NCI-H345 treated with DMSO at 0.1 percent for 48 hours (cell line): ENCODE data around the gene EMD.

ENCODE experiments used
- DNase-seq: peaks from one replicate; lab custom pipeline; 2025; ENCODE audit not compliant: unreplicated experiment; lab: John Stamatoyannopoulos, UW

The EMD gene

DNA sequence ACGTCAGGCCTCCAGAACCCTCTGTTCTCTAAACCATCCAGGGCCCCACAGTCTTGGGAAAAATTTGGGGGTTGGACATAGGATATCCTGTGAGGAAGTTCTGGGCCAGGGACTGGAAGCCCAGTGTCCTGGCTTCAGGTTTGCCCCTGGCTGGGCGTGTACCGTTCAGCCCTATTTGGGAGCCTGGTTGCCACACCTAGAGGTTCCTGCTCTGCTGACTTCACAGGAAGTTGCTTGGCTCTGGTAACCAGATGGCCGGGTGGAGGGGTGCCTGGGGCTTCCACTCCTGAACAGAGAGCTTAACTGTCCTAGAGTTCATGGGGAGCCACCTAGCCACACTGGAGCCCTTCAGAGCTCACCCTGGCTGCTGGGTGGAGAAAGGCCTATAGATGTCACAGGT, 33.4 kb downstream of the EMD start:
- DNase-seq, result no peak

DNA sequence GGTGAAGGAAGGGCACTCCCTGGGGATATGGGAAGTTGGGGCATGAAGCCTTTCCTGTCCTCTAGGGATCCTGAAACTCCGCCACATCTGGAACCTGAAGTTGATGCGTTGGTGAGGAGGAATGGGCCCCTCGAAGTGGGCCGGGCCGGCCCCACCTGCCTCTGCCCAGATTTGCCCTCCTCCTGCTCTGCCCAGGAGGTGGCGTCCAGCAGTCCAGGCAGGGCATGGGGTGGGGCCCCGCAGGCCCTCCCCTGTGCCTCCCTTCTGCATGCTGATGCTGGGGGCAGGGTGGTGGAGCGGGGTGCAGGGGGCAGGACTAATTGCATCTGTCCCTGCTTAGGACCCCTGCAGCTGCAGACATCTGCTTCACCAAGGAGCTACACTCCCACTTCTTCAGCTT, 34.0 kb downstream of the EMD start:
- no peak for DNase-seq

DNA sequence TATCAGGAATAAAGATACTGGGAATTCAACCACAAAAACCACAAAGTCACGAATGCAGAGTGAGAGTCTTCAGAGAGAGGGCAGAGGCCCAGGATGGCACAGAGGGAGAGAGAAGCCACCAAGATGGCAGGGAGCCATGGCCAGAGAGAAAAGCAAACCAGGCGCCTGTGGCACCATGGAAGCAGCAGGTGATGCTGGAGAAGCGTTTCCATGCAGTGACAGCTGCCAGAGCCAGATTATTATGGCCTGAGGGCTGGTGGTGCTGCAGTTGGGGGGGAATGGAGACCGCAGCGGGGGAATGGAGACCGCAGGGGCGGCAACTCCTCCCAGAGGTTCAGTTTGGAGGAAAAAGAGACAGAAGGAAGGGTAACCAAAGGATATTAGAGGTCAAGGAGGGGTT, 38.1 kb downstream of the EMD start:
- no peak for DNase-seq

DNA sequence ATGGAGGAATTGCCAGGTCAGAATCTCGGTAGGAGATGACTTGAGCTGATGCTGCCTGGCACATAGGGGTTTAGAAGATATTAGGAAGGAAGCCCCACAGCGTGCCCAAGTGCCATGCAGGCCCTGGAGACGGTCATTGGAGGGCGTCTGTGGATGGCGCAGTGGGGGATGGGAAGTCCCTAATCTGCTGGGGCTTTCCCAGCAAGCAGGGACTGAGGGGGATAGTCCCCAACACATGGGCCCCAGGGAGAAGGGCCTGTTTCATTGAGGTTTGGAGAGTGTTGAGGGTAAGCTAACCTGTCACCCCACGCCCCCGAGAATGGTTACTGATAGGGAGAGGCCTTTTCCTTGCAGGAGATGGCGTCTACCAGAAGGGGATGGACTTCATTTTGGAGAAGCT, 40.1 kb downstream of the EMD start:
- no peak for DNase-seq

DNA sequence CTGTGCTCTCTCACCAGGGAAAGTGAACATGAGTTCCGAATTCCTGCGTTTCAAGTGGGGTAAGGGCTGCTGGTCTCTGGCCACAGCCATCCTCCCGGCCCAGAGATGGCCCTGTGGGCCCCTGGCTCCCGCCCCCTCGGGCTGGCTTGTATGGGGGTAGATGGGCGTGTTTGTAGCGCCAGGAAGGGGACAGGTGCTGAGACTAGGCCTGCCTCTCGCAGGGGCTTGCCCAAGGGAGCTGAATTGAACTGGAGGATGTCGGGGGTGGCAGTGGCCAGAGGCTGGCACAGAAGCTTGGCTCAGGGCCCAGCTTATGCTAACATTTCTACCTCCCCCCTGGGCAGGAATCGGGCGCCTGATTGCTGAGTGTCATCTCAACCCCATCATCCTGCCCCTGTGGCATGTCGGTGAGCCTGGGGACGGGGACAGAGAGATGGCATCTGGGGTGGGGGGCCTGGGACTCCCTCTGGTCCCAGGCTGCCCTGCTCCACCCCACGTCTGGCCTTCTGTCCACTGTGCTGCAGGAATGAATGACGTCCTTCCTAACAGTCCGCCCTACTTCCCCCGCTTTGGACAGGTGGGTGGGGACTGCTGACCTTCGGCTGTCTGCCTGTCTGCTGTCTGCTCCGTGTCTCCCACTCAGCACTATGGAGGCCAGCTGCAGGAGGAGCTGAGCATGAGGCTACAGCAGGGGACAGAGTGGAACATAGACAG, 40.8 kb downstream of the EMD start:
- peak; percentile 38 for DNase-seq

DNA sequence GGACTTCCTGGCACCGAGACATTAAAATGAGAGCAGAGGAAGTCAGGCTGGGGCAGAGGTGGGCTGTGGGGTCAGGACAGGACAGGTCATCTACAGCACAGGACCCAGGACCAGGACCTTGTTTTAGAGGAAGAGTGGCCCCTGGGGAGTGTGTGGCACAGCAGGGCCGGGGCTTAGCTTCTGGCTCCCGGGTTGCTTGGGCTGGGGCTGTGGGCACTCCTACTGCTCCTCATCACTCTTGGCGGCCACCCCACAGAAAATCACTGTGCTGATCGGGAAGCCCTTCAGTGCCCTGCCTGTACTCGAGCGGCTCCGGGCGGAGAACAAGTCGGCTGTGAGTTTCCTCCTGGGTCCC, 41.3 kb downstream of the EMD start:
- no peak for DNase-seq

DNA sequence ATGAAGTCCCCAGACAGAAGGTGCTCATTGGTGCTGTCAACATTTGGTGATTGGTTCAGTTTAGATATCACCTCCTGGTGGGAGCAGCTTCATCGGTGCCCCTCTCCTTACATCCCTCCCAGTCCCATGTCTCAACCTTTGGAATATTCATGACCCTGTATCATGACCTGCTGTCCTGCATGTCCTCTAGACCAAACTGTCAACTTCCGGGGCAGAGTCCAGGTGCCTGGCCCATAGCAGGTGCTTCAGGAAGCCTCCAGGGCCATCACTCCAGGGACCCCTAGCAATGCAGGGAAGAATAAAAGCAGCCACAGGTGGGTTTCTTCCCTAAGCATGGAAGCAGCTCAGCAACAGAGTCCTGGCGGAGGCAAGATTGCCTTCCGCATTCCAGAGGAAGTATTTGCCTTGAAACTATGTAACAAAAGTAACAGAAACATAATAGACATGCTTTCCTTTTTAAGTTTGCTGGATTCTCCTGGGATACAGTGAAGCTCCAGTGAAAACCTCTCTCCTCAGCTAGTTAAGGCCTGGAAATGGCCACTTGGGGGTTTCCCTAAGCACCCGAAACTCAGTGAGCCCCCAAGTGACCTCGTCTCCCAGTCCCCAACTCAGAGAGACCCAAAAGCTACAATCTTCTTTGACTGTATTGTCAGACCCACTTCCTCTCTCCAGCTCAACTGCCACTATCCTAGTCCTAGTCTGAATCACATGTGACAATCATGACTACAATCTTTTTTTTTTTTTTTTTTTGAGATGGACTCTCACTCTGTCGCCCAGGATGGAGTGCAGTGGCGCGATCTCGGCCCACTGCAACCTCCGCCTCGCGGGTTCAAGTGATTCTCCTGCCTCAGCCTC, 48.0 kb downstream of the EMD start:
- DNase-seq, result no peak

DNA sequence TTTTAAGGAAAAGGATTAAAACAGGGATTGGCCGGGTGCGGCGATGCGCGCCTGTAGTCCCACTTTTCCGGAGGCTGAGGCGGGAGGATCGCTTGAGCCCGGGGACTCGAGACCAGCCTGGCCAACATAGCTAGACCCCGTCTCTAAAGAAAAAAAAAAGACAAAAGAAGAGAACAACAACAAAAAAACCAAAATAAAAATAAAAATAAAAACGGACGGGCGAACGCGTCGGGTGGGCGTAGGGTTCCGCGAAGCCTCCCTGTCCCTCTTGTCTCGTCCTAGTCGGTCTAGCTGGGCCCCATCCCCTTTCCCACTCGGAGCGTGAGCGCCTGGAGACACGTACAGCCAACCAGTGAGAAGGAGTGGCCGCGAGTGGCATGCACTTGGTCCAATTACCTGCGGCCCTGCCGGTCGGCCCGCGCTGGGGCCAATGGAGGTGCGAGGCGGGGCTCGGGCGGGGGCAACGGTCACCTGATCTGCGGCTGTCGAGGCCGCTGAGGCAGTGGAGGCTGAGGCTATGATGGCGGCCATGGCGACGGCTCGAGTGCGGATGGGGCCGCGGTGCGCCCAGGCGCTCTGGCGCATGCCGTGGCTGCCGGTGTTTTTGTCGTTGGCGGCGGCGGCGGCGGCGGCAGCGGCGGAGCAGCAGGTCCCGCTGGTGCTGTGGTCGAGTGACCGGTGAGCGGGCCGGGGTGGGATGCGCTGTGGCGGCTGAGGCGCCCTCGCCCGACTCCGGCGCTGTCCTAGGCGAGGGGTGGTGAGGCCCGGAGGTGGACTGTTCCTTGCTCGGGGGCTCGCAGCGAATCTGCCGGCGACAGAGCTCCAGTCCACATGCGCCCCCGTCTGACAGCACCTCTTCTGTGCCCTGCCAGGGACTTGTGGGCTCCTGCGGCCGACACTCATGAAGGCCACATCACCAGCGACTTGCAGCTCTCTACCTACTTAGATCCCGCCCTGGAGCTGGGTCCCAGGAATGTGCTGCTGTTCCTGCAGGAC, 49.4 kb downstream of the EMD start, which contains the start of gene ATP6AP1:
TSS of gene ATP6AP1 (plus strand) at position 502 of the 996 bp plus-strand sequence. CDS start at position 518, 16 bp downstream.
- peak; percentile 76 for DNase-seq

DNA sequence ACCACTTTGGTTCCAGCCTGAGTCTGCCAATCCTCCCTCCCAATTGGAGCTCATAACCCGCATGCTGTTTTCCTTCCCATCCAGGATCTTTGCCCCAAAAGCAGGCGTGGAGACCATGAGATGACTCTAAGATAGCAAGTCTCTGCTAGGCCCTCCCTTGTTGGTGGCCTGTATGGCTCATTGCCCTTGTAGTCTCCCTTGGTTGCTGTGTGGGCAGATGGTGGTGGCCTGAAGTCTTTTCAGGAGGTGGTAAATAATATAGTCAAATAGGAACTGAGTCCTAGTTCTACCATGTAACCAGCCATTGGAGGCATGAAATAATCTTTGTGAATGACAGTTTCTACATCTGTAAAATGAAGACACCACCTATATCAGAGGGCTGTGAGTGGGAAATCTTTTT, 50.6 kb downstream of the EMD start:
- DNase-seq, result no peak

DNA sequence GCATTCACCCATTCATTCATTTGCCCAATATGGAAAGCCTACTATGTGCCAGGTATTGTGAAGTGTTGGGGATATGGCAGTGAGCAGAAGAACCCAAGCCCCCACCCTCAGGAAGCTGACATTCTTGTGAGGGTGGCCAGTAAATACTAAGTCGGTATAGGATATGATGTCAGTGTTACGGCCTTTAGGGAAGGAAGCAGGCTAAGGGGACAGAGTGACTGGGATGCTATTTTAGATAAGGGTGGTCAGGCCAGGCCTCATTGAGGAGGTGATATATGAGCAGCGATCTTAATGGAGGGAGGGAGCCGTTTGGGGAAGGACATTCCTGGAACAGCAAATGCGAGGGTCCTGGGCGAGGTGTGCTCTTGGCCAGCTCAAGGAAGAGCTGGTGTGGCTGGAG, 51.4 kb downstream of the EMD start:
- no peak for DNase-seq

DNA sequence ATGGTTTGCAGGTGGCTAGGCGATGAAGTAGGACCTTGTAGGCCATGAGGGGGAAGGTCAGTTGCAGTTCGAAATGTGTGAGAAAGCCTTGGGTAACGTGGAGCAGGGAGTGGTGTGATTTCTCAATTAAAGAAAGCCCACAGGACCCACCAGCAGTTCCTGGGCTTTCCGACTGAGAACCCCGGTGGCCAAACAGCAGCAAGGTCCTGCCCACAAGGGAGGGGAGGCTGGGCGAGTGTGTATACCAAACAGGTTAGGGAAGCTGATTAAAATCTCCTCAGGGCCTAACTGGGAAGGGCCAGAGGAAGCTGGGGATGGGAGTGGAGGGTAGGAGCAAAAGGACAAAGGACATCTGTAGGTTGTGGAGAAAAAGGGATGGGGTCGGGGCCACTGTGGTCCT, 51.8 kb downstream of the EMD start:
- DNase-seq, result no peak
